Measurements from ENCODE around the gene PPP1R8. TPM values are rescaled to one million over a fixed set of nuclear protein-coding genes. Genes with fewer than 3 reads are reported as not detected.

PPP1R8 gene
- total and polyA plus RNA-seq, 2 experiments from 2014 or later = 13.4 to 50.5 TPM

DNA sequence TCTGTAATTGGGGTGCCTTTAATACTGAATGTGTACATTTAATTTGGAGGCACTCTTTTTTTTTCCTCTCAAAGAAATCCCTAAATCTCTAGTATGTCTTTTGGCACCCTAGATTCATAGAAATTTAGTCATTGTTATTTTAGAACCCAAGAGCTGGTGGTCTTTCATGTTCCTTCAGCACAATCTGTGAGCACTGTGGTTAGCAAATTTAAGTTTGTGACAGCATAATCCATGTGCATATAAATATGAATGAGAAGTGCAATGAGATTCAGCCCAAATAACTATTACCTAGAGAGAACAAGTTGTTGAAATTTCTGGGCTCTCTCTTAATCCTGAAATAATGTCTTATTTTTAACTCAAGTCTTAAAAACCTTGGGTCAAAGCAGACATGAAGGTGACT lies 4.5 kb downstream of the PPP1R8 start (continued):
- TF ChIP-seq, protein P1, sequence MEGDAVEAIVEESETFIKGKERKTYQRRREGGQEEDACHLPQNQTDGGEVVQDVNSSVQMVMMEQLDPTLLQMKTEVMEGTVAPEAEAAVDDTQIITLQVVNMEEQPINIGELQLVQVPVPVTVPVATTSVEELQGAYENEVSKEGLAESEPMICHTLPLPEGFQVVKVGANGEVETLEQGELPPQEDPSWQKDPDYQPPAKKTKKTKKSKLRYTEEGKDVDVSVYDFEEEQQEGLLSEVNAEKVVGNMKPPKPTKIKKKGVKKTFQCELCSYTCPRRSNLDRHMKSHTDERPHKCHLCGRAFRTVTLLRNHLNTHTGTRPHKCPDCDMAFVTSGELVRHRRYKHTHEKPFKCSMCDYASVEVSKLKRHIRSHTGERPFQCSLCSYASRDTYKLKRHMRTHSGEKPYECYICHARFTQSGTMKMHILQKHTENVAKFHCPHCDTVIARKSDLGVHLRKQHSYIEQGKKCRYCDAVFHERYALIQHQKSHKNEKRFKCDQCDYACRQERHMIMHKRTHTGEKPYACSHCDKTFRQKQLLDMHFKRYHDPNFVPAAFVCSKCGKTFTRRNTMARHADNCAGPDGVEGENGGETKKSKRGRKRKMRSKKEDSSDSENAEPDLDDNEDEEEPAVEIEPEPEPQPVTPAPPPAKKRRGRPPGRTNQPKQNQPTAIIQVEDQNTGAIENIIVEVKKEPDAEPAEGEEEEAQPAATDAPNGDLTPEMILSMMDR (conservative IDR thresholded peaks at IDR 0.05; ENCODE audit: low read depth in 2 of 2) = no peak
- TF ChIP-seq ZNF331 (CRISPR knock-in tag; IDR thresholded peaks at IDR 0.05; ENCODE audit: low read depth) (no peak), POLR2AphosphoS5 (IDR thresholded peaks at IDR 0.05; ENCODE audit: low read depth) (no peak), CREB1 (CRISPR knock-in tag; IDR thresholded peaks at IDR 0.05; ENCODE audit: low read depth) (no peak)

DNA sequence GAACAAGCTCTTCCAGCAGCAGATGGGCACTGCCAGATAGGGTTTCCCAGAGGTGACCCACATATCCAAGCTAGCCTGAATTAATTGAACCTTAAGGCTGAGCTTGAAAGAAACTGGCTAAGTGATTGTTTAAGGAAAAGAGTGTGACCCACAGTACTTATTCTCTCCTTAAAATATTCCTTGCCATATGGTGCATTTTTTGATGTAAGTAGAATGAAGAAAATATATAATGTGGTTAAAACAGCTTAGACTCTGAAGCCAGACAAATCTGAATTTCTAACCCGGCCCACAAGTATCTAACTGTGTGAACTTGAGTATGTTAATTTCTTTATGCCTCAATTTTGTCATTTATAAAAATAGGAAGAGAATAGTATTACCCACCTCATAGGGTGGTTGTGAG lies 4.9 kb downstream of the PPP1R8 start:
- no peak overlapping the region for H3K4me3 Mint-ChIP-seq
- no peaks in the 10 kb centered on the region for H3K9me3 Mint-ChIP-seq
- H3K27ac Mint-ChIP-seq = no peak overlapping the region
- Histone ChIP-seq H2AFZ (no peak overlapping the region), H4K20me1 (replicated peaks; ENCODE audit: insufficient read depth) (peaks cover 20% of the 10 kb centered on the region), H3K9me2 (ENCODE audit: insufficient read depth) (no peaks in the 10 kb centered on the region), H3K79me2 (replicated peaks; ENCODE audit: insufficient read depth) (peaks cover 77% of the 10 kb centered on the region), H3K4me2 (no peak overlapping the region), H3F3A (replicated peaks; ENCODE audit: low read depth) (no peaks in the 10 kb centered on the region; the same call in 1 of the 2 replicates), H3K4me1 (ENCODE audit: insufficient read depth) (peaks cover 8% of the 10 kb centered on the region; the same call in 1 of the 2 replicates), H3K4me3 (no peak overlapping the region), H3K36me3 (ENCODE audit: insufficient read depth) (peaks cover 22% of the 10 kb centered on the region), H3K27me3 (ENCODE audit: insufficient read depth) (no peaks in the 10 kb centered on the region), H3K27ac (ENCODE audit: low read depth) (no peak overlapping the region)
- no peak for DNase-seq (ENCODE audit: low spot score)
- H3K36me3 Mint-ChIP-seq (ENCODE audit: low read depth) = peaks cover 44% of the 10 kb centered on the region
- H3K27me3 Mint-ChIP-seq (ENCODE audit: insufficient read depth, low read depth, poor library complexity) = peaks cover 2% of the 10 kb centered on the region
- peaks cover 10% of the 10 kb centered on the region; the same call in 2 of the 3 replicates for H3K4me1 Mint-ChIP-seq
- no peak for ATAC-seq
- no peak for TF ChIP-seq ZNF331 (CRISPR knock-in tag; IDR thresholded peaks at IDR 0.05; ENCODE audit: low read depth)
- TF ChIP-seq, protein P2, sequence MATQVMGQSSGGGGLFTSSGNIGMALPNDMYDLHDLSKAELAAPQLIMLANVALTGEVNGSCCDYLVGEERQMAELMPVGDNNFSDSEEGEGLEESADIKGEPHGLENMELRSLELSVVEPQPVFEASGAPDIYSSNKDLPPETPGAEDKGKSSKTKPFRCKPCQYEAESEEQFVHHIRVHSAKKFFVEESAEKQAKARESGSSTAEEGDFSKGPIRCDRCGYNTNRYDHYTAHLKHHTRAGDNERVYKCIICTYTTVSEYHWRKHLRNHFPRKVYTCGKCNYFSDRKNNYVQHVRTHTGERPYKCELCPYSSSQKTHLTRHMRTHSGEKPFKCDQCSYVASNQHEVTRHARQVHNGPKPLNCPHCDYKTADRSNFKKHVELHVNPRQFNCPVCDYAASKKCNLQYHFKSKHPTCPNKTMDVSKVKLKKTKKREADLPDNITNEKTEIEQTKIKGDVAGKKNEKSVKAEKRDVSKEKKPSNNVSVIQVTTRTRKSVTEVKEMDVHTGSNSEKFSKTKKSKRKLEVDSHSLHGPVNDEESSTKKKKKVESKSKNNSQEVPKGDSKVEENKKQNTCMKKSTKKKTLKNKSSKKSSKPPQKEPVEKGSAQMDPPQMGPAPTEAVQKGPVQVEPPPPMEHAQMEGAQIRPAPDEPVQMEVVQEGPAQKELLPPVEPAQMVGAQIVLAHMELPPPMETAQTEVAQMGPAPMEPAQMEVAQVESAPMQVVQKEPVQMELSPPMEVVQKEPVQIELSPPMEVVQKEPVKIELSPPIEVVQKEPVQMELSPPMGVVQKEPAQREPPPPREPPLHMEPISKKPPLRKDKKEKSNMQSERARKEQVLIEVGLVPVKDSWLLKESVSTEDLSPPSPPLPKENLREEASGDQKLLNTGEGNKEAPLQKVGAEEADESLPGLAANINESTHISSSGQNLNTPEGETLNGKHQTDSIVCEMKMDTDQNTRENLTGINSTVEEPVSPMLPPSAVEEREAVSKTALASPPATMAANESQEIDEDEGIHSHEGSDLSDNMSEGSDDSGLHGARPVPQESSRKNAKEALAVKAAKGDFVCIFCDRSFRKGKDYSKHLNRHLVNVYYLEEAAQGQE (IDR thresholded peaks at IDR 0.05; ENCODE audit: unreplicated experiment) = no peak
- no peak for TF ChIP-seq NANOG (IDR thresholded peaks at IDR 0.05; ENCODE audit: borderline replicate concordance)
- TF ChIP-seq, protein P1 (conservative IDR thresholded peaks at IDR 0.05; ENCODE audit: low read depth in 2 of 2) = no peak
- TF ChIP-seq EZH2 (IDR thresholded peaks at IDR 0.05; ENCODE audit: low read depth, unreplicated experiment) = no peak
- no peak for TF ChIP-seq STAT1 (IDR thresholded peaks at IDR 0.05; ENCODE audit: unreplicated experiment)
- TF ChIP-seq ZNF114 (CRISPR knock-in tag; IDR thresholded peaks at IDR 0.05) = no peak
- no peak for TF ChIP-seq JUNB (IDR thresholded peaks at IDR 0.05; ENCODE audit: unreplicated experiment)
- TF ChIP-seq EZH2phosphoT487 (IDR thresholded peaks at IDR 0.05; ENCODE audit: unreplicated experiment) = no peak
- no peak for TF ChIP-seq CREB1 (CRISPR knock-in tag; IDR thresholded peaks at IDR 0.05; ENCODE audit: low read depth)
- TF ChIP-seq, protein P3, sequence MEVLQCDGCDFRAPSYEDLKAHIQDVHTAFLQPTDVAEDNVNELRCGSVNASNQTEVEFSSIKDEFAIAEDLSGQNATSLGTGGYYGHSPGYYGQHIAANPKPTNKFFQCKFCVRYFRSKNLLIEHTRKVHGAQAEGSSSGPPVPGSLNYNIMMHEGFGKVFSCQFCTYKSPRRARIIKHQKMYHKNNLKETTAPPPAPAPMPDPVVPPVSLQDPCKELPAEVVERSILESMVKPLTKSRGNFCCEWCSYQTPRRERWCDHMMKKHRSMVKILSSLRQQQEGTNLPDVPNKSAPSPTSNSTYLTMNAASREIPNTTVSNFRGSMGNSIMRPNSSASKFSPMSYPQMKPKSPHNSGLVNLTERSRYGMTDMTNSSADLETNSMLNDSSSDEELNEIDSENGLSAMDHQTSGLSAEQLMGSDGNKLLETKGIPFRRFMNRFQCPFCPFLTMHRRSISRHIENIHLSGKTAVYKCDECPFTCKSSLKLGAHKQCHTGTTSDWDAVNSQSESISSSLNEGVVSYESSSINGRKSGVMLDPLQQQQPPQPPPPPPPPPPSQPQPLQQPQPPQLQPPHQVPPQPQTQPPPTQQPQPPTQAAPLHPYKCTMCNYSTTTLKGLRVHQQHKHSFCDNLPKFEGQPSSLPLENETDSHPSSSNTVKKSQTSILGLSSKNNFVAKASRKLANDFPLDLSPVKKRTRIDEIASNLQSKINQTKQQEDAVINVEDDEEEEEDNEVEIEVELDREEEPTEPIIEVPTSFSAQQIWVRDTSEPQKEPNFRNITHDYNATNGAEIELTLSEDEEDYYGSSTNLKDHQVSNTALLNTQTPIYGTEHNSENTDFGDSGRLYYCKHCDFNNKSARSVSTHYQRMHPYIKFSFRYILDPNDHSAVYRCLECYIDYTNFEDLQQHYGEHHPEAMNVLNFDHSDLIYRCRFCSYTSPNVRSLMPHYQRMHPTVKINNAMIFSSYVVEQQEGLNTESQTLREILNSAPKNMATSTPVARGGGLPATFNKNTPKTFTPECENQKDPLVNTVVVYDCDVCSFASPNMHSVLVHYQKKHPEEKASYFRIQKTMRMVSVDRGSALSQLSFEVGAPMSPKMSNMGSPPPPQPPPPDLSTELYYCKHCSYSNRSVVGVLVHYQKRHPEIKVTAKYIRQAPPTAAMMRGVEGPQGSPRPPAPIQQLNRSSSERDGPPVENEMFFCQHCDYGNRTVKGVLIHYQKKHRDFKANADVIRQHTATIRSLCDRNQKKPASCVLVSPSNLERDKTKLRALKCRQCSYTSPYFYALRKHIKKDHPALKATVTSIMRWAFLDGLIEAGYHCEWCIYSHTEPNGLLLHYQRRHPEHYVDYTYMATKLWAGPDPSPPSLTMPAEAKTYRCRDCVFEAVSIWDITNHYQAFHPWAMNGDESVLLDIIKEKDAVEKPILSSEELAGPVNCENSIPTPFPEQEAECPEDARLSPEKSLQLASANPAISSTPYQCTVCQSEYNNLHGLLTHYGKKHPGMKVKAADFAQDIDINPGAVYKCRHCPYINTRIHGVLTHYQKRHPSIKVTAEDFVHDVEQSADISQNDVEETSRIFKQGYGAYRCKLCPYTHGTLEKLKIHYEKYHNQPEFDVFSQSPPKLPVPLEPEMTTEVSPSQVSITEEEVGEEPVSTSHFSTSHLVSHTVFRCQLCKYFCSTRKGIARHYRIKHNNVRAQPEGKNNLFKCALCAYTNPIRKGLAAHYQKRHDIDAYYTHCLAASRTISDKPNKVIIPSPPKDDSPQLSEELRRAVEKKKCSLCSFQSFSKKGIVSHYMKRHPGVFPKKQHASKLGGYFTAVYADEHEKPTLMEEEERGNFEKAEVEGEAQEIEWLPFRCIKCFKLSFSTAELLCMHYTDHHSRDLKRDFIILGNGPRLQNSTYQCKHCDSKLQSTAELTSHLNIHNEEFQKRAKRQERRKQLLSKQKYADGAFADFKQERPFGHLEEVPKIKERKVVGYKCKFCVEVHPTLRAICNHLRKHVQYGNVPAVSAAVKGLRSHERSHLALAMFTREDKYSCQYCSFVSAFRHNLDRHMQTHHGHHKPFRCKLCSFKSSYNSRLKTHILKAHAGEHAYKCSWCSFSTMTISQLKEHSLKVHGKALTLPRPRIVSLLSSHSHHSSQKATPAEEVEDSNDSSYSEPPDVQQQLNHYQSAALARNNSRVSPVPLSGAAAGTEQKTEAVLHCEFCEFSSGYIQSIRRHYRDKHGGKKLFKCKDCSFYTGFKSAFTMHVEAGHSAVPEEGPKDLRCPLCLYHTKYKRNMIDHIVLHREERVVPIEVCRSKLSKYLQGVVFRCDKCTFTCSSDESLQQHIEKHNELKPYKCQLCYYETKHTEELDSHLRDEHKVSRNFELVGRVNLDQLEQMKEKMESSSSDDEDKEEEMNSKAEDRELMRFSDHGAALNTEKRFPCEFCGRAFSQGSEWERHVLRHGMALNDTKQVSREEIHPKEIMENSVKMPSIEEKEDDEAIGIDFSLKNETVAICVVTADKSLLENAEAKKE (CRISPR knock-in tag; IDR thresholded peaks at IDR 0.05) = no peak
